ENCODE results near the gene RAB27A. TPM values are rescaled to one million over a fixed set of nuclear protein-coding genes. Genes with fewer than 3 reads are reported as not detected.

The RAB27A gene
- total and polyA plus RNA-seq, 9 of the 15 experiments (the other 6 are each of a cell fraction or from before 2014, with no cell fraction given) = 31.5 to 171 (median 80.4) TPM

DNA sequence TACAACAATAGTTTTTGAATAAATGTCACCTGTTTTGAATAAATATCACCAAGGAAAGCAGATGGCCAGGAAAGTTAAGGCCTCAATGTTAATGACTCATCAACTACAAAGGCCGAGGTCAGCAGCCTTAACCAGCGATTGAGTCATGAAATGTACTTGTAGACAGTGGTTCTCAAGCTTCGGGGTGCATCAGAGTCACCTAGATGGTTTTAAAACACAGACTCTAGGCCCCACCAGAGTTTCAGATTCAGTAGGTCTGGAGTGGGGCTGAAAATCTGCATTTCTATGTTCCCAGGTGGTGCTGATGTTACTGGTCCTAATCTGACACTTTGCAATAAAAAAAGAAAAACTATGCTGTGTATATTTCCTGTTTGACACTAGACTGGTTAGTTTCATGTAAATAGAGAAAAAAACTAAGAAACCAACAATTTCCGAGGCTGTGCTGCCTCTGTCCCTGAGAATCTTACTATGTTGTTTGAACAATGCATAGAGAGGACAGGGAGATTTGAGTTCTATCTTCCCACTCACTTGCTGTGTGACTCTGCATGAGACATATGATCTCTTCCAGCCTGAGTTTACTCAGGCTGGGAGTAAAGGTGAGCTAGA lies 9.8 kb downstream of the RAB27A start:
- Histone ChIP-seq H3K79me2 (ENCODE audit: control insufficient read depth, insufficient read depth, low read length) (peaks cover 92% of the 10 kb centered on the region), H3K27me3 (ENCODE audit: control insufficient read depth in 2 of 2, insufficient read depth in 2 of 2, low read length in 2 of 2) (no peaks in the 10 kb centered on the region), H3K4me2 (ENCODE audit: insufficient read depth, low read length) (peak overlapping the region; percentile 61), H3K27ac (ENCODE audit: extremely low read depth, low read depth, low read length) (peak overlapping the region; percentile 86), H3K4me1 (replicated peaks in 1 of 2; ENCODE audit: control insufficient read depth in 2 of 2, insufficient read depth in 2 of 2, low read length in 2 of 2) (peaks cover 32 to 69% of the 10 kb centered on the region in 2 experiments), H2AFZ (ENCODE audit: low read depth, low read length) (no peak overlapping the region), H3K9me3 (replicated peaks; ENCODE audit: control insufficient read depth, insufficient read depth, low read depth, low read length) (no peaks in the 10 kb centered on the region), H3K36me3 (ENCODE audit: control insufficient read depth, insufficient read depth, low read length) (peaks cover 32% of the 10 kb centered on the region), H3K9me1 (ENCODE audit: control insufficient read depth, insufficient read depth, low read length) (peaks cover 4% of the 10 kb centered on the region), H4K20me1 (replicated peaks; ENCODE audit: control insufficient read depth, insufficient read depth, low read length) (peaks cover 10% of the 10 kb centered on the region; the same call in 1 of the 2 replicates), H3K4me3 (no peak overlapping the region), H3K9ac (ENCODE audit: insufficient read depth in 1 of 2, low read depth in 2 of 2, low read length in 2 of 2) (peak overlapping the region in 1 of 2 experiments; percentile 55; a peak in 2 of 4 replicates)
- ChIA-PET POLR2A (interaction anchor here (0.7 to 3.4 kb wide), 4 partner anchors 10 to 42 kb away, joined by 3 to 14 read pairs (median 4); no protein-coding TSS in a partner anchor), CTCF (ENCODE audit: low intra/inter-chr PET ratio) (no interaction called here)
- intact Hi-C loops (cut with micrococcal nuclease) = loop anchor here (2.0 kb wide), 1 partner anchor 43 kb away; no protein-coding TSS in a partner anchor
- 4% methylated on average over 4 of the region's 4 CpGs for WGBS (ENCODE audit: insufficient coverage, low coverage, missing lambda C conversion rate)
- ATAC-seq (peak; percentile 81), FAIRE-seq (peak; percentile 92), DNase-seq (ENCODE audit: extremely low read depth in 1 of 4, low spot score in 3 of 4) (peak; percentile 70 to 91 (median 73))
- no TSS peak for BruUV-seq (replicated peaks)
- in situ Hi-C loops (cut with MboI) = loop anchor here (5.0 kb wide), 1 partner anchor 38 kb away; no protein-coding TSS in a partner anchor
- no peak for TF ChIP-seq NR4A1 (CRISPR knock-in tag; IDR thresholded peaks at IDR 0.05)
- no peak for TF ChIP-seq NR4A1 (tag; IDR thresholded peaks at IDR 0.05)
- peak; percentile 77 for TF ChIP-seq ZKSCAN8 (CRISPR knock-in tag; IDR thresholded peaks at IDR 0.05)
- no peak for TF ChIP-seq HEY1 (CRISPR knock-in tag; IDR thresholded peaks at IDR 0.05; ENCODE audit: borderline replicate concordance)
- peak; percentile 81 for TF ChIP-seq BRD9 (IDR thresholded peaks at IDR 0.05; ENCODE audit: low read depth, partially characterized antibody)
- peak; percentile 51 for TF ChIP-seq RBFOX2 (IDR thresholded peaks at IDR 0.05; ENCODE audit: low read depth, low read length)
- no peak for TF ChIP-seq ZBED1 (IDR thresholded peaks at IDR 0.05)
- TF ChIP-seq ZBTB40 (IDR thresholded peaks at IDR 0.05) = no peak
- TF ChIP-seq ZBTB40 (CRISPR knock-in tag; IDR thresholded peaks at IDR 0.05) = no peak
- TF ChIP-seq, protein P1, sequence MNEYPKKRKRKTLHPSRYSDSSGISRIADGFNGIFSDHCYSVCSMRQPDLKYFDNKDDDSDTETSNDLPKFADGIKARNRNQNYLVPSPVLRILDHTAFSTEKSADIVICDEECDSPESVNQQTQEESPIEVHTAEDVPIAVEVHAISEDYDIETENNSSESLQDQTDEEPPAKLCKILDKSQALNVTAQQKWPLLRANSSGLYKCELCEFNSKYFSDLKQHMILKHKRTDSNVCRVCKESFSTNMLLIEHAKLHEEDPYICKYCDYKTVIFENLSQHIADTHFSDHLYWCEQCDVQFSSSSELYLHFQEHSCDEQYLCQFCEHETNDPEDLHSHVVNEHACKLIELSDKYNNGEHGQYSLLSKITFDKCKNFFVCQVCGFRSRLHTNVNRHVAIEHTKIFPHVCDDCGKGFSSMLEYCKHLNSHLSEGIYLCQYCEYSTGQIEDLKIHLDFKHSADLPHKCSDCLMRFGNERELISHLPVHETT (CRISPR knock-in tag; conservative IDR thresholded peaks at IDR 0.05 in 1 of 2, IDR thresholded peaks at IDR 0.05 in 1 of 2) = no peak
- no peak for TF ChIP-seq PCBP1 (IDR thresholded peaks at IDR 0.05; ENCODE audit: low read depth, low read length, poor library complexity, severe bottlenecking)
